GM23338 (cell line): ENCODE measurements around the gene ZNF19. TPM values are rescaled to one million over a fixed set of nuclear protein-coding genes. Genes with fewer than 3 reads are reported as not detected.
A peak's percentile ranks its signal among the peaks of the same experiment; 100 is the strongest.

Experiments
- ATAC-seq: fragments of 200-7000 bp; cut with Tn5 transposase; 3 replicates; pipeline ENCODE4 v1.9.1; 2020
- DNase-seq: peaks from one replicate; pipeline ENCODE4 v3.0.0-alpha.2; 2015; ENCODE audit warnings: low spot score
- H2AFZ ChIP-seq: fragments of 200-600 bp; sonication (generic); 2 replicates; pipeline ENCODE4 v1.8.0; 2016; ENCODE audit warnings: antibody characterized with exemption, mild to moderate bottlenecking, moderate library complexity
- H3F3A ChIP-seq: fragments of 200-600 bp; sonication (generic); replicated peaks from 2 replicates; pipeline ENCODE4 v1.8.0; 2017; ENCODE audit warnings: antibody characterized with exemption, mixed run types, low read depth
- H3K27ac ChIP-seq: fragments of 200-600 bp; sonication (generic); 2 replicates; pipeline ENCODE4 v1.6.1; 2016; ENCODE audit warnings: low read depth
- H3K27me3 ChIP-seq: fragments of 200-600 bp; sonication (generic); 2 replicates; pipeline ENCODE4 v1.8.0; 2016; ENCODE audit warnings: mild to moderate bottlenecking, mixed run types, moderate library complexity; ENCODE audit not compliant: insufficient read depth
- H3K36me3 ChIP-seq: fragments of 200-600 bp; sonication (generic); 2 replicates; pipeline ENCODE4 v1.8.0; 2016; ENCODE audit warnings: mild to moderate bottlenecking; ENCODE audit not compliant: insufficient read depth
- H3K4me1 ChIP-seq: fragments of 200-600 bp; sonication (generic); 2 replicates; pipeline ENCODE4 v1.8.0; 2016; ENCODE audit warnings: mild to moderate bottlenecking, moderate library complexity; ENCODE audit not compliant: insufficient read depth
- H3K4me2 ChIP-seq: fragments of 200-600 bp; sonication (generic); 2 replicates; pipeline ENCODE4 v1.7.1; 2017; ENCODE audit warnings: mixed run types
- H3K4me3 ChIP-seq: fragments of 200-600 bp; sonication (generic); 2 replicates; pipeline ENCODE4 v1.6.1; 2016; ENCODE audit warnings: mixed run types
- H3K79me2 ChIP-seq: fragments of 200-600 bp; sonication (generic); replicated peaks from 2 replicates; pipeline ENCODE4 v1.8.0; 2017; ENCODE audit warnings: mild to moderate bottlenecking; ENCODE audit not compliant: insufficient read depth
- H3K9me2 ChIP-seq: fragments of 200-600 bp; sonication (generic); 2 replicates; pipeline ENCODE4 v1.8.0; 2017; ENCODE audit not compliant: insufficient read depth
- H4K20me1 ChIP-seq: fragments of 200-600 bp; sonication (generic); replicated peaks from 2 replicates; pipeline ENCODE4 v1.8.0; 2017; ENCODE audit warnings: mild to moderate bottlenecking; ENCODE audit not compliant: insufficient read depth
- H3K27ac Mint-ChIP-seq: 2 replicates; pipeline ENCODE4 v1.8.0; 2020; ENCODE audit warnings: inconsistent platforms, mild to moderate bottlenecking, moderate library complexity, mixed read lengths
- H3K27me3 Mint-ChIP-seq: 3 replicates; pipeline ENCODE4 v1.8.0; 2022; ENCODE audit warnings: low read depth, mild to moderate bottlenecking, moderate library complexity, mixed read lengths, inconsistent platforms; ENCODE audit not compliant: insufficient read depth, poor library complexity
- H3K36me3 Mint-ChIP-seq: 3 replicates; pipeline ENCODE4 v1.8.0; 2021; ENCODE audit warnings: low read depth, mild to moderate bottlenecking, inconsistent platforms, moderate library complexity, mixed read lengths
- H3K4me1 Mint-ChIP-seq: 3 replicates; pipeline ENCODE4 v1.8.0; 2020; ENCODE audit warnings: mild to moderate bottlenecking, inconsistent platforms, mixed read lengths
- H3K4me3 Mint-ChIP-seq: 3 replicates; pipeline ENCODE4 v1.8.0; 2021; ENCODE audit warnings: moderate library complexity, mild to moderate bottlenecking, inconsistent platforms, mixed read lengths
- H3K9me3 Mint-ChIP-seq: 3 replicates; pipeline ENCODE4 v1.8.0; 2020; ENCODE audit warnings: moderate library complexity, mild to moderate bottlenecking, inconsistent platforms, mixed read lengths
- CREB1 ChIP-seq: fragments of 250-450 bp; sonication (Bioruptor Pico); IDR thresholded peaks from 2 replicates; pipeline ENCODE4 v1.5.0; 2020; ENCODE audit warnings: low read depth, mild to moderate bottlenecking, moderate library complexity
- EZH2phosphoT487 ChIP-seq: fragments of 200-600 bp; sonication (generic); IDR thresholded peaks from one replicate; pipeline ENCODE4 v1.8.1; 2018; ENCODE audit warnings: antibody characterized with exemption; ENCODE audit not compliant: unreplicated experiment
- JUNB ChIP-seq: IDR thresholded peaks from one replicate; pipeline ENCODE4 v1.6.1; 2016; ENCODE audit warnings: antibody characterized with exemption; ENCODE audit not compliant: unreplicated experiment
- NANOG ChIP-seq: IDR thresholded peaks from 2 replicates; pipeline ENCODE4 v1.6.1; 2016; ENCODE audit warnings: antibody characterized with exemption, borderline replicate concordance
- POLR2AphosphoS5 ChIP-seq: IDR thresholded peaks from 2 replicates; pipeline ENCODE4 v1.6.1; 2016; ENCODE audit warnings: antibody characterized with exemption, low read depth
- REST ChIP-seq: IDR thresholded peaks from one replicate; pipeline ENCODE4 v1.6.1; 2018; ENCODE audit warnings: antibody characterized with exemption; ENCODE audit not compliant: unreplicated experiment
- ZNF331 ChIP-seq: fragments of 250-450 bp; sonication (Bioruptor Pico); IDR thresholded peaks from 2 replicates; pipeline ENCODE4 v1.5.0; 2020; ENCODE audit warnings: low read depth, mild to moderate bottlenecking, moderate library complexity
- ZNF462 ChIP-seq: fragments of 250-450 bp; sonication (Bioruptor Pico); IDR thresholded peaks from 2 replicates; pipeline ENCODE4 v1.5.0; 2020; ENCODE audit warnings: mild to moderate bottlenecking, moderate library complexity
- polyA plus RNA-seq: library from polyadenylated mRNA; unstranded; fragments of >200 nt; fragmentation: Nextera tagmentation; extraction: Ambion mirVana; gene quantifications from 2 replicates; pipeline ENCODE4 v1.2.1, GENCODE V29; 2016
- total RNA-seq: library from RNA; depleted of rRNA; stranded (reverse); fragments of >200 nt; shearing (Covaris generic); gene quantifications from 2 replicates; pipeline ENCODE4 v1.2.3, GENCODE V29; 2014
- TF ChIP-seq, protein P1 (sequence below), 2 experiments: fragments of 200-600 bp in 1 of 2; sonication (generic) in 1 of 2; conservative IDR thresholded peaks; 2 replicates each; pipeline versions ENCODE4 v1.5.1 to v1.6.1; 2016 to 2017; ENCODE audit warnings: antibody characterized with exemption in 2 of 2, low read depth in 2 of 2, mild to moderate bottlenecking in 2 of 2, moderate library complexity in 1 of 2
- TF ChIP-seq, protein P2 (sequence below): IDR thresholded peaks from 2 replicates; pipeline ENCODE4 v1.6.1; 2016; ENCODE audit warnings: antibody characterized with exemption

Gene ZNF19
- total and polyA plus RNA-seq, 2 experiments from 2014 or later: 1.0 to 4.8 TPM

DNA sequence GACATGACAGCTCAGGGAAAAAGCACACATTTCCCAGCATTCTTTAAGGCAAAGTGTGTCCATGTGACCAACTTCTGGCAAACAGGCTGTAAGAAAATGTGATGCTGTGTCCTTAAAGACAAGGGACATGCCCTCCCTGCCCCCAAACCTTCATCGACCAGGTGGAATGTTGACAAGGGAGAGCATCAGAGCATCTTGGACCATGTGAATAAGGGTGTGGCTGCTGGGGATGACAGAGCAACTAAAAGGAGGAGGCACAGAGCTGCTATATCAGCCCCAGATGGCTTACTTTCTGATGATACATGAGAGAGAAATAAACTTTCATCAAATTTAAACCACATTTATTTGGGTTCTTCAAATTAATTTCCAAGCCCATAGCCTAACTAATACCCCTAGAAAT lies 24.9 kb downstream of the ZNF19 start (continued):
- TF ChIP-seq EZH2phosphoT487 (no peak), JUNB (no peak)

GRCh38 chr16:71461686-71462648 lies 27.2 kb downstream of the ZNF19 start, which contains the start of gene ZNF23:
ZNF23 (minus strand) TSS chr16:71462247; CDS start chr16:71456796, 5,451 bp downstream.
- Histone ChIP-seq H2AFZ (peak within 1 kb of the TSS; percentile 99), H3K36me3 (no peaks in the 10 kb centered on the region), H3K79me2 (peaks cover 21% of the 10 kb centered on the region), H3K4me3 (peak within 1 kb of the TSS; percentile 99), H4K20me1 (0 out of 2 replicates have a peak, but pooled peaks cover 6% of the 10 kb centered on the region), H3K4me2 (peak within 1 kb of the TSS; percentile 98), H3K4me1 (no peaks in the 10 kb centered on the region), H3K27me3 (no peaks in the 10 kb centered on the region), H3F3A (no peaks in the 10 kb centered on the region), H3K9me2 (no peaks in the 10 kb centered on the region), H3K27ac (peak within 1 kb of the TSS; percentile 66)
- ATAC-seq: peak; percentile 99
- TF ChIP-seq, protein P1, sequence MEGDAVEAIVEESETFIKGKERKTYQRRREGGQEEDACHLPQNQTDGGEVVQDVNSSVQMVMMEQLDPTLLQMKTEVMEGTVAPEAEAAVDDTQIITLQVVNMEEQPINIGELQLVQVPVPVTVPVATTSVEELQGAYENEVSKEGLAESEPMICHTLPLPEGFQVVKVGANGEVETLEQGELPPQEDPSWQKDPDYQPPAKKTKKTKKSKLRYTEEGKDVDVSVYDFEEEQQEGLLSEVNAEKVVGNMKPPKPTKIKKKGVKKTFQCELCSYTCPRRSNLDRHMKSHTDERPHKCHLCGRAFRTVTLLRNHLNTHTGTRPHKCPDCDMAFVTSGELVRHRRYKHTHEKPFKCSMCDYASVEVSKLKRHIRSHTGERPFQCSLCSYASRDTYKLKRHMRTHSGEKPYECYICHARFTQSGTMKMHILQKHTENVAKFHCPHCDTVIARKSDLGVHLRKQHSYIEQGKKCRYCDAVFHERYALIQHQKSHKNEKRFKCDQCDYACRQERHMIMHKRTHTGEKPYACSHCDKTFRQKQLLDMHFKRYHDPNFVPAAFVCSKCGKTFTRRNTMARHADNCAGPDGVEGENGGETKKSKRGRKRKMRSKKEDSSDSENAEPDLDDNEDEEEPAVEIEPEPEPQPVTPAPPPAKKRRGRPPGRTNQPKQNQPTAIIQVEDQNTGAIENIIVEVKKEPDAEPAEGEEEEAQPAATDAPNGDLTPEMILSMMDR (conservative IDR thresholded peaks at IDR 0.05; ENCODE audit: low read depth in 2 of 2): peak; percentile 10 to 13; a peak in 1 of 4 replicates
- TF ChIP-seq NANOG: 0 out of 2 replicates have a peak, but pooled peaks have one; percentile 9
- TF ChIP-seq CREB1 (CRISPR knock-in tag): peak; percentile 97
- no peak for TF ChIP-seq JUNB
- TF ChIP-seq POLR2AphosphoS5: peak; percentile 98
- TF ChIP-seq, protein P2, sequence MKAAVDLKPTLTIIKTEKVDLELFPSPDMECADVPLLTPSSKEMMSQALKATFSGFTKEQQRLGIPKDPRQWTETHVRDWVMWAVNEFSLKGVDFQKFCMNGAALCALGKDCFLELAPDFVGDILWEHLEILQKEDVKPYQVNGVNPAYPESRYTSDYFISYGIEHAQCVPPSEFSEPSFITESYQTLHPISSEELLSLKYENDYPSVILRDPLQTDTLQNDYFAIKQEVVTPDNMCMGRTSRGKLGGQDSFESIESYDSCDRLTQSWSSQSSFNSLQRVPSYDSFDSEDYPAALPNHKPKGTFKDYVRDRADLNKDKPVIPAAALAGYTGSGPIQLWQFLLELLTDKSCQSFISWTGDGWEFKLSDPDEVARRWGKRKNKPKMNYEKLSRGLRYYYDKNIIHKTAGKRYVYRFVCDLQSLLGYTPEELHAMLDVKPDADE: peak; percentile 91
- no peak for TF ChIP-seq ZNF331 (CRISPR knock-in tag)
- peak; percentile 34 for TF ChIP-seq REST
- TF ChIP-seq ZNF462 (CRISPR knock-in tag): no peak
- Mint-ChIP-seq H3K36me3 (no peaks in the 10 kb centered on the region), H3K4me1 (peaks cover 6% of the 10 kb centered on the region; the same call in 1 of the 3 replicates), H3K9me3 (no peaks in the 10 kb centered on the region), H3K27ac (peak within 1 kb of the TSS; percentile 91), H3K4me3 (peak within 1 kb of the TSS; percentile 98), H3K27me3 (peaks cover 1% of the 10 kb centered on the region)
- peak; percentile 83 for DNase-seq
